Activated gamma-delta T cell treated with anti-CD3 and anti-CD28 coated beads, Interleukin-2, amount 50 U/mL, for 16 hours (primary cell): Measurements from ENCODE around the gene PRKG1.

ENCODE experiments used
- DNase-seq: peaks from one replicate; pipeline ENCODE4 v3.0.0-alpha.2; 2020; ENCODE audit warnings: low read depth

PRKG1 gene

DNA sequence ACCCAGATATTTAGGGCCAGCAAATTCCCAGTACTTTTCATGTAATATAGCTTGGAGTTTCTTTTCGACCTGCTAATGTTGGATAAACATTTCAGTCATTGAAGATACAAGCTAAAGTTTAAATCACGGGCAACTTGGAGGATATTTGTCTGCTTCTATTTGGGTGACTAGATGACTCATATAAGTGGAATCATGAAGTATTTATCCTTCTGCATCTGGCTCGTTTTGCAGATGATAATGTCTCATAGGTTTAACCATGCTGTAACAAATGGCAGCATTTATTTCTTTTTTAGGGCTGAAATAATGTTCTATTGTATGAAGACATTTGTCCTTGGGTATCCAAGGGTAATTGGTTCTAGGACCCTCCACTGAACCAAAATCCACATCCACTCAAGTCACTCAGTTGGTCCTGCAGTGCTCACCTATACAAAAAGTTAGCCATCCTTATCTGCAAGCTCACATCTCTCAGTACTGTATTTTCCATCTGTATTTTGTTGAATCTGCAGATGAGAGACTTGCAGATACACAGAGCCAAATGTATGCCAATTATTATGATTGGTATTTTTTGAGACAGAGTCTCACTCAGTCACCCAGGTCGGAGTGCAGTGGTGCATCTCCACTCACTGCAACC is 812.3 kb downstream of the PRKG1 start:
- DNase-seq = no peak

DNA sequence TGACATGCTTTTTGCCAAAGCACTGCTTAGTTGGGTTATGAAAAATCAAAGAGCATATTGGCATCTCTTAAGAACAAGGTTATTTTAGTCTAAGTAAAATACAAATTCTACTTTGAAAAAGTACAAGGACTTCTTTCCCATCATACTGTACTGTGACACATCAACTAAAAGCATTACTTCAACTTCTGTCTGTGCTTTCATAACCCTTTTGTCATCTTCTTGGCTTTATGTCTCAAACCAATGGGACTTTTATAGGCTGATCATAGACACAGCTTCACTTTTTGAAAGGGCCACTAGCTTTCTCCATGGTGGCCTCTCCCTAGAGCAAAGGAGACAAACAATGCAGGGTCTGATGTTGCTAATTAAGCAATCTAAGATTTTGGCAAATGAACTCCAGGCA is 814.0 kb downstream of the PRKG1 start:
- no peak for DNase-seq

DNA sequence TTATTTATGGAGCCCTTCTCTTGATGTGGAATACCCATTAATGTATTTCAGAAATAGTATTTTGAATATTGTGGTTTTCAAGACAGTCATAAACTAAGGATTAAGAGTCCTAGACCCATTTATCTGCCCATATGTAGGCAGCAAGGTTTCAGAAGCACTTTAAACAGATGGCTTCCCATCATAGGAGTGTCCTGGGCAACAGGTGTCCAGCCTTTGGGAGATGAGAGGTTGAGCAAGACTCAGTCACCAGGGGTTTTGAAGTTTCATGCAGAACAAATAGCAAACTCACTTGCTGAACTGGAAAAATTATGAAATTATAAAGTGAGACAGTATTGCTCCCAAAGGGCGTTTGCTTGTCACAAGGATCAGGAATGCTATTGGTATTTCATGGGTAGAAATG is 818.0 kb downstream of the PRKG1 start:
- DNase-seq = no peak

DNA sequence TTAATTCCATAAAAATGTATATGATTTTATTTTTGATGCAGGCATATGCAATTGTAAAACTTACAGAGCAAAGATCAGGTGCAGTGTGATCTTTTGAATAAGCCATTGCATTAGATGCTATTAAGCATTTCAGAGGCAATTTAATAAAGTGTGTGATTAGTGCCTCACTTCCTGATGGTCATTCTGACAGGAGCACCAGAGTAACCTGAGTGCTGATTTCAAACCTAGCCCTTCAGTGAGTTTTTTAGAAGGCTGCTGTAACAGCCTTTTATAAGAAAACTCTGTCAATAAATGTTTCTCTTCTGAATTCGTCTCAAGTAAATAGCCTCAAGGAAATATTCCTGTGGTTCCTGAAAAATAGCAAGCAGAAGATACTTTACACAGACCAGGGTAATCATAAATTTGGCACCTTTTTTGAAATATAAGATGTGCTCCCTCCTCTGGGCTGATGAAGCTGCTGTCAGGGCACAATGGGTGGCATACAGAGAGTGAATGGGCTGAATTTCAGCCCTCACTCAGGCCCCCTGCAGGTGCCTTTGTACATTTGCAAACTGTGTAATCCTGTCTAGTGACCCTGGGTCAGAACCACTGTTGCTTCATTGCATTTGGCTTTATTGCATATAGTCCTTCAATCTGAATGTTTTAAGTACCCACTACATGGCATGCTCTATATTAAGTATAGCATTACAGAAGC is 818.8 kb downstream of the PRKG1 start:
- no peak for DNase-seq

DNA sequence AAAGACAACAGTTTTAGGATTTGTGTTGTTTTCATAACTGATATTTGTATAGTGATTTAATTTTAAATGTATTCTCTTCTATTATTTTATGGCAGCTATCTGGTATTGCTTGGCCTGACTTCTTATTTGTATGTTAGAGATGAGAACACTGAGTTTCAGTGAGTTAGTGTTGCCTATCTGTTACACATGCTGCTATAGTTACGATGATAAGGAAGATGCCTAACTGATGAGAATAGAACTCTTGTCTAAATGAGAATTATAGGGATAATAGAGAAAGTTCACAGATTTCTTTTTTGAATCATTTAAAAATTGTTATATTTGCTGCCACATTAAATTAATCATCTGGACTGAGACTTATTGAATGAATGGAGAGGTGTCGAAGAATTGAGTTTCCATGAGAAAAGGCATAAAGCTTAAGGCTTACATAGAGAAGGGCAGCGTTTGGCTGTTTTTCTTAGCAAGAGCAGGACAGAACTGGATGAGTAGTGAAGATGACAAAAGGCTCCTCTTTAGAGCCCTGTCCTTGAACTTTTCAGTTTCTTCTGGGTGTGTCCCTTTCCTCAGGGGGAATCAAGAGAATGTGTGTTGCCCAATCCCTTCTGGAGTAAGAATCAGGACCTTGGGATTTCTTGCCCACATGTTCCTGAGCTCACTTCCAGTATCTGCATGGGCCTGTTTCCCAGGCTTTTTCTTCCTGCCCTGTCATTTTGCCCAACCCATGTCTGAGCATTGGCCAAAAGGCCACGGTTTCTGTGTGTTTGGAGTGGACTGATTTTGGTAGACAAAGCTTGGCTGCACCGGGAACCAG is 820.7 kb downstream of the PRKG1 start:
- no peak for DNase-seq

DNA sequence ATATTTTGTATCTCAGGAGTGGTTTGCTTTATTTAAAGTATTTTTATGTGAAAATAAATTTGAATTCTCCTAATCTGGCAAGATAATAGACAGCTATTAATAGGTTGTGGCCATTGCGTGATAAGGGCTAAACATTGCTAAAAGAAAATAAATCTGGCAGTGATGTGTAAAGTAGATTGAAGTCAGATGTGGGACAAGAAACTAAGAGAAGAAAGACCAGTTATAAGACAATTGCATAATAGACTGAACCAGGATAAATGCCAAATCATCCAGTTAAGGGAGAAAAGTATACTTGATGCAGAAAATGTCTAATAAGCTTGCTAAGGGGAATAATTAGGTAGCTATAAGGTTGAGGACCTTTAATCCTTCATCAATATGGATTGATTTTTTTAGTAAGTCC is 822.6 kb downstream of the PRKG1 start:
- DNase-seq = no peak

DNA sequence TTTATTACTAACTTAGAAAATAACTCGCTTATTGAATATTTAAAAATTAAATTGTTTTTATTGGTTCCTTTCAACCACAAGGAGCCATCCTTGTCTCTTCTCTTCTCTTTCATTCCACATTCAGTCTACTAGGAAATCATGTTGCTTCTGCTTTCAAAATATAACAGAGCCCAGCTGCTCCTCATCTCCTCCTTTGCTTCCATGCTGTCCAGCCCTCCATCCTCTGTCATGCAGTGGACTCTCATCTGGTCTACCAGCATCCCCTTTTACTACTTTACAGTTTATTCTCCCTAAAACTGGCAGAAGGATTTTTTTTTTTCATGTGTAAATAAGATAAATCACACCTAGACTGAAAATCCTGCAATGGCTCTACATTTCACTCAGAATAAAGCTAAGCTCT is 823.3 kb downstream of the PRKG1 start:
- DNase-seq = no peak

DNA sequence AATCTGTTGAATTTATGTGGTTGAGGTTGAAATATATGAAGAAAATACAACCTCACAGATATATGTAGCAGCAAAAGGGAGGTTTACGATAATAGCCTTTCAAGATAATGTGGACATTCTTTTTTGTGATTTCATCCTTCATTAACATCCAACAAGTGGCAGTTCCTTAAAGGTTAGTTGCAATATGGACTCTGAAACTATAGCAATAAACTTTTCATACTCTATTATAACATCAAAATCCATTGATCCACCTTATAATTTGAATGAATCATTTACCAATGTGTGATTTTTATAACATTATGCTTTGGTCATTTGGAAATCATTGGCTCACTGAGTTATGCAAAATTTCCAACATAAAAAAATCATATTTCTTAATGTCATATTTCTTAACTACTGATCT is 825.9 kb downstream of the PRKG1 start:
- DNase-seq = no peak

DNA sequence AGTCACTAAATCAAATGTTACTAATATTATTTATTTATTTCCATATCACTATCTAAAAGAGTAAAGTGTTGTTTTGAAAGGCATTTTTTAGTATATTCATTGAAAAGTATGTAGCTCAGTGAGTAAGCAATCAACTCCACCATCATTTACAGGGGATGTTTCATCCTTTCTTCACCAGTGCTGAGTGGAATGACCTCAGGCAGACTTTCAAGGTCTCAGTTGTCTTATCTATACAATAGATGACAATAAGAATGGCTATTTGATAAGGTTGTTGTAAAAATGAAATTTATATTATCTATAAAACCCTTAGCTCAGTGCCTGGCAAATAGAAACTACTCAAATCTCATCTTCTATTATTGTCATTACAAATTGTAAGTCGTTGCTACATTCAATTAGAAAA is 829.4 kb downstream of the PRKG1 start:
- DNase-seq = no peak

DNA sequence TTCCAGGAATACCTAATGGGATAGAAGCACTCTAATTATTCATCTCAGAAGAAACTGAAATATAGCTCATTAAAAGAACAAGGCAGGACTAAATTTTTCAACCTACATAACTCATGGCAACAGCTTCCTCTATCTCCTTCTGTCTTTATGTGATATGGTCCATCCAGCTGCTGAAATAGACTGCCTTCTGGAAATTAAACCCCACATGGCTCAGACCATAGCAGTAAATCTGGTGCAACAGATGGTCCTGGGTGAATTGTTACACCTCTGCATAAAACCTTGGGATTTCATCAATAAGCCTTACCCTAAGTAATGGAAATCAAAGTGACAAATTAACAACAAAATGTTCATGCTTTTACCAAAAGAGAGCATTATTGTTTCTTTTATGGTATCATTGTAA is 830.7 kb downstream of the PRKG1 start:
- DNase-seq = no peak

DNA sequence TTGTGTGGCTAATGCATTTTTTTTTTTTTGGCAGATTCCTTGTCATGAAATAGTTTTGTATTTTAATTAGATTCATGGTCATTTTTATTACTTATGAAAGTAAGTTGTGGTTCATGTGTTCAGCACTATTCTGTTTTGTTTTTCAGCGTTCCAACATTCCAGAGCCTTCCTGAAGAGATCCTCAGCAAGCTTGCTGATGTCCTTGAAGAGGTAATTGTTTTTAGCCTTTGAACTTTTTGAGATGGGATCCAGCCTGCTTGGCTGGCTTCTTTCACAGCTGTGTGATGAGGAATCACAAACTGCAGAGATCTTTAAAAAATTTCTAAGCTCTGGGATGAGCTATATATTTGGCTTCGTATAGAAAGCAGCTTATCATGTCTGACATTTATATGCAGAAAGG is 833.1 kb downstream of the PRKG1 start:
- DNase-seq = no peak

DNA sequence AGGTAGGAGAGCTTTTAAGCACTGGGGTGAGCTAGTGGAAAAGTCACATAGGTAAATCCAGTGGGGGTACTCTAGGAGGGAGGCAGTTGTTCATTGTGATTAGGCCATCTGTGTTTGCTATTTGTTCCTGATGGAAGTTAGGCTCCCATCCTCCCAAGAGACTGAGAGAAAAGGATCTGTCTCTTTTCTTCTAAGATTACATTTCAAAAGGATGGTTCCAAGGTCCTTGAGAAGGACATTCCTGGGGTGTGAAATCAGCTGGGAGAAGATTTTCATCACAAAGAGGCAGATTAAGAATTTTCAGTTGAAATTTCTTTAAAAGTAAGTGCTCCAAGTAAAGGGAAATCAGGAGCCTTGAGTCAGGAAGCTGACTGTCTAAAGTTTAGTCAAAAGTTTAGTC is 835.9 kb downstream of the PRKG1 start:
- no peak for DNase-seq

DNA sequence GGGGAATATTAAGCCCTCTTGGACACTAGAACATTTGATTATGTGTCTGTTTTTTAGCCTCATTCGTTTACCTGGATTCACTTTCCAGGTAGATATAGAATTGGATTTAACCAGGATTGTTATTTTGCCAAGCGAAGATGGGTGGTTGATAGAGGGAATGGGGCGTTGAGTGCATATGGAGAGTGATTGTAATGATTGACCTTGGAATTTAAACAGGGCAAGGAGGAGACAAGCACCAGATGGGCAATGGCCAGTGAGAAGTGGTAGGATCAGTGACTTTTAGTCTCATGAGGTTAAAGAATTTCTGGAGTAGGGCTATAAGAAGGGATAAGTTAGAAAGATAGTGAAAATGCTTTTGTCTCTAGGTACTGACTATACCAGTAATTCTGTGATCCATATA is 836.3 kb downstream of the PRKG1 start:
- no peak for DNase-seq

DNA sequence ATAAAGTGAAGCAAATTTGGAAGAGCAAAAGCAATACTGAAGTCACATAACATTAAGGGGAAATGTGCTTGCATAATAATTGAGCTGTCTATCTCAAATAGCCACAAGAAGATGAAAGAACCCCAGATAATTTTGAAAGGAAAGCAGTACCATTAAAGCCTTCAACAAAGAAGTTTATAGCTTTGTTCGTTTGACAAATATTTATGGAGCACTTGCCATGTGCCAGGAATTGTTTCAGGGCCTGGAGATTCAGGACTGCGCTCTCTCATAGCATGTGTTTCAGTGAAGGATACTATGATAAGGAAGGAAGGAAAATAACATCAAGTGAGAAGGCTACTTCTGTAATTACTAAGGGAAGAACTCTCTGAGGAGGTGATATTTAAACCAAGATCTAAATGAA is 837.4 kb downstream of the PRKG1 start:
- DNase-seq = no peak

DNA sequence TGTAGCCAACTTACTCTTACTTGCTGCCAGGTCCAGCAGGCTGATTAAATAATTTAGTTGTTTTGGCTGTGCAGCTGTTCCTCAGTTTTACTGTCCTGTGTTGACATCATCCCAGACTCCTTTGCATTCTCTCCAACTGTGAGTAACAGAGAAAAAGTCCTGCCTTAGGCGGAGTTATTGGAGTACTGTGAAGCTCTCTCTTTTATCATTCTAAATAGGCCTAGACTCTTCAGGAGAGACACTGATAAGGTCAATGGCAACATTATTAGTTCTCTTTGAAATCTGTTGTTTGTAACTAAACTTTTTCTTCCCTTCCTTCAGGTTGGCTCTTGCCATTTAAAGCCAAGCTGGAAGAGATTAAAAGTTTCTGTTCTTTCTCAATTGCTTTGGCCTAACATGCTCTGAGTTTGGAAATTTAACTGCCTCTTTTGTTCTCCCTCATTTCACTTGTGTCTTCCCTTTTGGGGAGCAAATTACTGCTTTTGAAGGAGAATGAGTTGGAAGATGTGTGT is 840.8 kb downstream of the PRKG1 start:
- no peak for DNase-seq

DNA sequence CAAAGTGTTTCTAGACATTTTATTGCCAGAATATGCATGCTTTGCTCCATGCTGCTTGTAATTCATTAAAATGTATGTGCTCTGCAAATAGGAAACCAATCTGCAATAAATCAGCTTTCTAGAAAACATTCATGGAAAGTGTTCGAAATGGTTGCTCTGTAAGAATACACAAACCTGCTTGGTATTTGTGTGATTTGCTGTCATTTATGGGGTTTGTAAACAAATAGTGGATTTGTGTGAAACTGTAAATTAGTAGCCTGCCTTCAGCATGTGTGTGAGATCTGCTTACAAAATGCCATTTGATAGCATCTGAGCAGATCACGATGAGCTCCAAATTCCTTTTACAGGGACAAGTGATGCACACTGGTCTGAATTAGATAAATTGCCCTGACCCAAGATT is 844.2 kb downstream of the PRKG1 start:
- no peak for DNase-seq

DNA sequence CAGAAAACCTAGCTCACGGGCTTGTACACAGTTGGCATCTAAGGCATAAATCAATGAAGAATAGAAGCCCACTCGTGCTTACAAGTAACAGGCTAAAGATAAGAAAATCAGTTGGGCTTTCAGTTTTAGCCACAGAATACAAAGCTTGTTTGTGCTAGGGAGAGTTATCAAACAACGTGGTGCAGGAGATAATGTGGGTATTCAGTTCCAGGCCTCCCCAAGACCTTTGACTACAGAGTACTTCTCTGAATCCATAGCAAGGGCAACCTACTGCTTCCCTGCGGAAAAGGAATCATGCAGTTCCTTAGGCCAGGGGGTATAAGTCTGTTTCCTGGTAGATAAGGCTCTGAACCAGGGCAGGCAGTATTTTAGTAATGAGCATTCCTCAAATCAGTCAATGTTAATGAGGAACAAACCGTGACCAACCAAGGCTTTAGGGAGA is 844.6 kb downstream of the PRKG1 start:
- DNase-seq = no peak

DNA sequence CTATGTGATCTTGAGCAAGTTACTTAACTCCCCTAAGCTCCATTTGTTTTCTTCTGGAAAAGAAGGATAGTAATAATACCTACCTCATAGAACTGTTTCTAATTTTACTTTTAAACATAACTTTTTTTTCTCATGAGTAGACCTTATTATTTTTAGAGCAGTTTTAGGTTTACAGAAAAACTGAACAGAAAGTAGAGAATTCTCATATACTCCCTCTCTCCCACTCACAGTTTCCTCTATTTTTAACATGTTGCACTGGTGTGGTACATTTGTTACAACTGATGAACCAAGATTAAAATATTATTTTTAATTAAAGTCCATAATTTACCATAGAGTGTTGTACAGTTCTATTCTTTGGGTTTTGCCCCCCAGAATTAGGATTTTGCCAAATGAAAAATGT is 846.4 kb downstream of the PRKG1 start:
- no peak for DNase-seq

DNA sequence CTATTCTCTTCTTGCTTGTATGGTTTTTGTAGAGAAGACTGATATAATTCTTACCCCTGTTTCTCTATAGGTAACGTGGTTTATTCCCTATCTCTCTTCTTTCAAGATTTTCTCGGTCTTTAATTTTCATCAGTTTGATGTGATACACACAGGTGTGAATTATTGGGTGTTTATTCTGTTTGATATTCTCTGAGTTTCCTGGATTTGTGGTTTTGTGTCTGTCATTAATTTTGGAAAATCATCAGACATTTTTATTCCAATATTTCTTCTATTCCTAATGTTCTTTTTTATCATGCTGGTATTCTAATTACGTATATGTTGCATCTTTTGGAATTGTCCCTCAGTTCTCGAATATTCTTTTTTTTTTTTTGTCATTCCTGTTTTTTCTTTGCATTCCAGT is 850.1 kb downstream of the PRKG1 start:
- no peak for DNase-seq

DNA sequence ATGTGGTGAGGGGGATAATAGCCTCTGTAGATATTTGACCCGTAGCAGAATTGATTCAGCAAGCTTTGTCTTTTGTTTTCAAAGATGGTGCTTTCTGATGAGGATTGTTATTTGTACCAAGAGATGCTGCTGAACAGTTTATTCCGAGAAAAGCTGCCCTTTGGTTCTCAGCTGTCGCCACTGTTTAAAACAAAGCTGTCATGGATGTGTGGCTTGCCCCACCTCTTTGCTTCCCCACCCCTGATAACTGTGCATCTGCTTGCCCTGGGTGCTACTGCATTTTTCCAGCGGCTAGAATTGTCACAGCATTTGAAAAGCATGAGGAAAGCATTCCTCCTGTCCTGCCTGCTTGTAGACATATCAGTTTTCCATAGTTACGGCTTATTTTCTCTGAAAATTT is 852.0 kb downstream of the PRKG1 start:
- no peak for DNase-seq

DNA sequence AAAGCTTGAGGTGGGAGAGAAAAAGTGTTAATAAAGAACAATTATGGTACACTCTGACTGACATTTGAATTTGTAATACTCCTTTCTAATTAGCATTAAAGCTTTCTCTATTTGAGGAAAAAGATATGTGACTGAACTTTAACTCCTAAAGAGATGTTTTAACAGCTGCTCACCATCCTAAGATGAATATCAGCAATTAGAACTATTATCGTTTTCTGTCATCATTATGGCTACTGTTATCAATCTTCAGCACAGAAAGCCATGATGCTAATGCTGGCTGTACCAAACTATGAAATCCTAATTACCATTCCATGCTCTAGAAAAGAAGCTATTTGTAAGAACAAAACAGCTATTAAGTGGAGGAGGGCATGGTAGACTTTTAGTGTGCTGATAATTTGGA is 853.9 kb downstream of the PRKG1 start:
- DNase-seq = no peak

DNA sequence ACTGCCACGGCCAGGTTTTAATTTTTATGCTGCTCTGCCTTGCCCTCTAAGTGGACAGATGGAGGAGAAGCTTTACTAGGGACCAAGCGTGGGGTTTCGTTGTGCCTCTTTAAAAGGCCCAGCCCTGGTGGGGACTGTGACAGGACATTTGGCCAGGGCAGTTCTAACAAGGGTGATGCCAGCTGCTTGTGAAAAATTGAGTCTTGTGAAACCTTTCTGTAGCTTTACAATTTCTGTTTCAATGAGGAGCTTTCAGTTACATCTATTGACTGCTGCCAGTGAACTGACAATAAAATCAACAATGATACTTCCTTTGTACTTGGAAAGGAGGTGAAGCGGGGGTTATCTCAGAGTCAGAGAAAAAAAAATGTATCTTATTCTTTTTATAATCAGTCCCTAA is 858.2 kb downstream of the PRKG1 start:
- no peak for DNase-seq

DNA sequence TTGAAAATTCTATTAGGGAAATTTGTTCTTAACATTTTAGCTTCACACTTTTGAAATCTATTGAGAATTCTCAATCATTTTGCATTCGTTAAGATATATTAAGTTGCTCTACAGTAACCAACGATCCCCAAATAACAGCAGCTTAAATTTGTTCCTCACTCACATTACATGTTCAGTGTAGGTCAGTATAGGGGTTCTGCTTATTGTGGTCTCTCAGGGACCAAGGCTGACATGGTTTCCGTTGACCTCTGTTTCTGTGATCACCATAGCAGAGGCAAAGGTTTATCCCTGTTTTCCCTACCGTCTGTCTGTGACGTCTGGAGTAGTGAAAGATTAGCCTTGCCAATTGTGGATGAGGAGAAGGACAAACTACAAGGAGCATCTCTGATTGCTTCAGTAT is 860.1 kb downstream of the PRKG1 start:
- no peak for DNase-seq
